Measurements from ENCODE around the gene LRCOL1. TPM values are rescaled to one million over a fixed set of nuclear protein-coding genes. Genes with fewer than 3 reads are reported as not detected.

LRCOL1 gene
- total and polyA plus RNA-seq, 2 experiments from 2014 or later: 1.7 TPM; not detected in 1

DNA sequence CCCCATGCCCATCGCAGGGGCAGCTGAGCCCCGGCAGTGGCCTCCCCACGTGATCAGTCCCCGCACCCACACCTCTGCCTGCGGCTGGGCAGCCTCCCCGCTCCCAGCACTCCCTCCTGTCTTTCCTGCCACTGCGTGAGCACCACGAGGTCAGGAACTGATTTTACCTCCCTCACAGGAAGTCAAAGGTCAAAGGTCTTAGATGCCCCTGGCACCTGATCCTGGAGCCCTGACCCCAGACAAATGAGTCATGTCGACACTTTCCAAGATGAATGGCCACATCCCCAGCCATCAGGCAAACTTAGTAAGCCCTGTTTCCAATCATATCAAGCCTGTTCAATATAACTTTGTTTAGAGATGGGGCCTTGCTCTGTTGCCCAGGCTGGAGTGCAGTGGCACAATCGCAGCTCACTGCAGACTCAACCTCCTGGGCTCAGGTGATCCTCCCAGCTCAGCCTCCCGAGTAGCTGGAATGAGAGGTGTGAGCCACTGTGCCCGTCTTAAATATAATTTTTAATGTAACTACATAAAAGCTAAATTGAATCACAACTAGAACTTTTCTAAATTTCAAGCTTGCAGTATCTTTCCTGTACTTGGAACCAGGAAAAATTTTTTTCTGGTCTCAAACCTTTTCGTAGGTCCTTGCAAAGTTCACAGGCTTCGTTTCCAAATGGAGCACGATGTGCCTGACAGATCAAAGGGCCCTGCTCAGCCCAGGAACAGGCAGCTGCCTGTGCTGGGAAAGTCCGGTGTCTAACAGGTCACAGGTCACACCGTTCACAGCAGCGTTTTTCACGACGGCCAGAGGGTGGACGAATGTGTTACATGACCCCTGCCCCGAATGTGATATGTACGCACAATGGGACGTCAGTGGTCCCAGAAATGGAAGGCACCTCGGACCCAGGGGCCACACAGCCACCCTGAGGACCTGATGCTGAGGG lies 1.9 kb downstream of the LRCOL1 start:
- peaks cover 79% of the 10 kb centered on the region for H3K27me3 ChIP-seq (ENCODE audit: insufficient read depth)

More for the DNA sequence above, 1.9 kb downstream of the LRCOL1 start:
- Mint-ChIP-seq H3K4me1 (no peaks in the 10 kb centered on the region), H3K4me3 (no peak overlapping the region), H3K9me3 (peaks cover 19% of the 10 kb centered on the region; the same call in 2 of the 3 replicates), H3K36me3 (ENCODE audit: low read depth) (no peaks in the 10 kb centered on the region), H3K27ac (no peak overlapping the region), H3K27me3 (ENCODE audit: insufficient read depth, low read depth, poor library complexity) (peaks cover 78% of the 10 kb centered on the region)
- Histone ChIP-seq H2AFZ (no peak overlapping the region), H3K9me2 (ENCODE audit: insufficient read depth) (no peaks in the 10 kb centered on the region), H3F3A (replicated peaks; ENCODE audit: low read depth) (0 out of 2 replicates have a peak, but pooled peaks cover 4% of the 10 kb centered on the region), H3K4me3 (no peak overlapping the region), H3K36me3 (ENCODE audit: insufficient read depth) (no peaks in the 10 kb centered on the region), H3K4me2 (no peak overlapping the region), H3K27ac (ENCODE audit: low read depth) (no peak overlapping the region), H3K4me1 (ENCODE audit: insufficient read depth) (no peaks in the 10 kb centered on the region), H4K20me1 (replicated peaks; ENCODE audit: insufficient read depth) (no peaks in the 10 kb centered on the region), H3K79me2 (replicated peaks; ENCODE audit: insufficient read depth) (no peaks in the 10 kb centered on the region)
- no peak for TF ChIP-seq CREB1 (CRISPR knock-in tag; IDR thresholded peaks at IDR 0.05; ENCODE audit: low read depth)
- TF ChIP-seq NANOG (IDR thresholded peaks at IDR 0.05; ENCODE audit: borderline replicate concordance): no peak
- TF ChIP-seq STAT1 (IDR thresholded peaks at IDR 0.05; ENCODE audit: unreplicated experiment): no peak
- TF ChIP-seq ZNF462 (CRISPR knock-in tag; IDR thresholded peaks at IDR 0.05): no peak
- TF ChIP-seq, protein P1, sequence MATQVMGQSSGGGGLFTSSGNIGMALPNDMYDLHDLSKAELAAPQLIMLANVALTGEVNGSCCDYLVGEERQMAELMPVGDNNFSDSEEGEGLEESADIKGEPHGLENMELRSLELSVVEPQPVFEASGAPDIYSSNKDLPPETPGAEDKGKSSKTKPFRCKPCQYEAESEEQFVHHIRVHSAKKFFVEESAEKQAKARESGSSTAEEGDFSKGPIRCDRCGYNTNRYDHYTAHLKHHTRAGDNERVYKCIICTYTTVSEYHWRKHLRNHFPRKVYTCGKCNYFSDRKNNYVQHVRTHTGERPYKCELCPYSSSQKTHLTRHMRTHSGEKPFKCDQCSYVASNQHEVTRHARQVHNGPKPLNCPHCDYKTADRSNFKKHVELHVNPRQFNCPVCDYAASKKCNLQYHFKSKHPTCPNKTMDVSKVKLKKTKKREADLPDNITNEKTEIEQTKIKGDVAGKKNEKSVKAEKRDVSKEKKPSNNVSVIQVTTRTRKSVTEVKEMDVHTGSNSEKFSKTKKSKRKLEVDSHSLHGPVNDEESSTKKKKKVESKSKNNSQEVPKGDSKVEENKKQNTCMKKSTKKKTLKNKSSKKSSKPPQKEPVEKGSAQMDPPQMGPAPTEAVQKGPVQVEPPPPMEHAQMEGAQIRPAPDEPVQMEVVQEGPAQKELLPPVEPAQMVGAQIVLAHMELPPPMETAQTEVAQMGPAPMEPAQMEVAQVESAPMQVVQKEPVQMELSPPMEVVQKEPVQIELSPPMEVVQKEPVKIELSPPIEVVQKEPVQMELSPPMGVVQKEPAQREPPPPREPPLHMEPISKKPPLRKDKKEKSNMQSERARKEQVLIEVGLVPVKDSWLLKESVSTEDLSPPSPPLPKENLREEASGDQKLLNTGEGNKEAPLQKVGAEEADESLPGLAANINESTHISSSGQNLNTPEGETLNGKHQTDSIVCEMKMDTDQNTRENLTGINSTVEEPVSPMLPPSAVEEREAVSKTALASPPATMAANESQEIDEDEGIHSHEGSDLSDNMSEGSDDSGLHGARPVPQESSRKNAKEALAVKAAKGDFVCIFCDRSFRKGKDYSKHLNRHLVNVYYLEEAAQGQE (IDR thresholded peaks at IDR 0.05; ENCODE audit: unreplicated experiment): no peak
- TF ChIP-seq POLR2AphosphoS5 (IDR thresholded peaks at IDR 0.05; ENCODE audit: low read depth): no peak
- no peak for TF ChIP-seq ZNF331 (CRISPR knock-in tag; IDR thresholded peaks at IDR 0.05; ENCODE audit: low read depth)
- no peak for TF ChIP-seq EZH2phosphoT487 (IDR thresholded peaks at IDR 0.05; ENCODE audit: unreplicated experiment)
- TF ChIP-seq EZH2 (IDR thresholded peaks at IDR 0.05; ENCODE audit: low read depth, unreplicated experiment): no peak
- no peak for TF ChIP-seq JUNB (IDR thresholded peaks at IDR 0.05; ENCODE audit: unreplicated experiment)
- TF ChIP-seq, protein P2, sequence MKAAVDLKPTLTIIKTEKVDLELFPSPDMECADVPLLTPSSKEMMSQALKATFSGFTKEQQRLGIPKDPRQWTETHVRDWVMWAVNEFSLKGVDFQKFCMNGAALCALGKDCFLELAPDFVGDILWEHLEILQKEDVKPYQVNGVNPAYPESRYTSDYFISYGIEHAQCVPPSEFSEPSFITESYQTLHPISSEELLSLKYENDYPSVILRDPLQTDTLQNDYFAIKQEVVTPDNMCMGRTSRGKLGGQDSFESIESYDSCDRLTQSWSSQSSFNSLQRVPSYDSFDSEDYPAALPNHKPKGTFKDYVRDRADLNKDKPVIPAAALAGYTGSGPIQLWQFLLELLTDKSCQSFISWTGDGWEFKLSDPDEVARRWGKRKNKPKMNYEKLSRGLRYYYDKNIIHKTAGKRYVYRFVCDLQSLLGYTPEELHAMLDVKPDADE (IDR thresholded peaks at IDR 0.05): no peak
- TF ChIP-seq ZNF114 (CRISPR knock-in tag; IDR thresholded peaks at IDR 0.05): no peak
- DNase-seq (ENCODE audit: low spot score): no peak
- ATAC-seq: no peak
